Stimulated activated CD4-positive, alpha-beta T cell treated with anti-CD3 and anti-CD28 coated beads, Interleukin-2, amount 100 ng/mL, for 24 hours (primary cell): ENCODE measurements around the gene SLC1A6.
"Not testable (repeated sequence)": the region's sequence is repeated elsewhere in the genome, so short reads cannot be mapped to it uniquely, and the experiment has no call there.

Source experiments
- DNase-seq, 2 donors: peaks; one replicate each; pipeline ENCODE4 v3.0.0-alpha.2; 2020

The SLC1A6 gene

DNA sequence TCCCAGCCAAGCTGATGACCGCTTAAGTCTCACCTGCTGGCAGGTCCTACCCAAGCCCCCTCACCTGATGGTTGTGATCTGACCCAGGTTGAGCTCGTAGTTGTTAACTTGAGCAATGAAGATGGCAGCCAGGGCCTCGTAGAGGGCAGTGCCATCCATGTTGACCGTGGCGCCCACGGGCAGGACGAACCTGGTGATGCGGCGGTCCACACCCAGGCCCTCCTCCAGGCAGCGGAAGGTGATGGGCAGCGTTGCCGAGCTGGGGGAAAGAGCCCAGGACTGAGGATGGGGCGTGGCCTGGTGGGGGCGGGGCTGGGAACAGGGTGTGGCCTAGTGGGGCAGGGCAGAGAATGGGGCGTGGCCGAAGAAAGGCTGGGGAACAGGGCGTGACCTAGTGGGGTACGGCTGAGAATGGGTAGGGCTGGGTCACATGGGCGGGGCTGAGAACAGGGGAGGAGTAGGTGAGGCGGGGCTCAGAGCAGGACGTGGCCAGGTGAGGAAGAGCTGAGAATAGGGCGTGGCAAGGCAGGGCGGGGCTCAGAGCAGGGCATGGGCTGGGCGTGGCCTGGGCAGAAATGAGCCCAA, 25.5 kb downstream of the SLC1A6 start:
- DNase-seq, result peak in 1 of 2 donors; percentile 16

DNA sequence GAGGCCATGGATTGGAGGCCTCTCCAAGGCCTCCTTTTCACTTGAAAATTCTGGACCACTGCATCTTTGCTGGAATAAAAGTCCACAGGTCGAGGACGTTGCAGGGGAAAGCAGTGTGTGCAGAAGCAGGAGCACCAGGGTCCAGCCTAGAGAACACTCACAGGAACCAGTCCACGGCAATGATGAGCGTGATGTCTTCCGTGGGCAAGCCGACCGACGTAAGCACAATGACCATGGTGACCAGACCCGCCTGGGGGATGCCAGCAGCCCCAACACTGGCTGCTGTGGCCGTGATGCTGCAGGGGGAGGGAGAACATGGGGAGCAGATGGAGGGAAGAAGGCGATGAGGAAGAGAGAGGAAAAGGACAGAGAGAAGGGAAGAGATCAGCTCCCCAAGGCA, 26.9 kb downstream of the SLC1A6 start:
- no peak for DNase-seq

DNA sequence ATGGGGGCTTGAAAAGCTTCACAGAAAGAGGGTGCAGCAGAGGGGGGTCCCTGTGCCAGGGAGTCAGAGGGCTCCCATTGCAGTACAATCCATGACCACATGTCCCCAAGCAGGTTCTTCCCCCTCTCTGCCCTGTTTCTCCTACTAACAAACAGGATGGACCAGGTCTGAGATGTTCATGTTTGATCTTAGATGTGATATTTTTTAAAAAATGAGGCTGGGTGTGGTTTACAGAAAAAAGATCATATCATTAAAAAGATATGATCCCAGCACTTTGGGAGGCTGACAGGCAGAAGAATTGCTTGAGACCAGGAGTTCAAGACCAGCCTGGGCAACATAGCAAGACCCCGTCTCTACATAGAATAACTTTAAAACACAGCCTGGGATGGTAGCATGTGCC, 29.2 kb downstream of the SLC1A6 start:
- no peak for DNase-seq

DNA sequence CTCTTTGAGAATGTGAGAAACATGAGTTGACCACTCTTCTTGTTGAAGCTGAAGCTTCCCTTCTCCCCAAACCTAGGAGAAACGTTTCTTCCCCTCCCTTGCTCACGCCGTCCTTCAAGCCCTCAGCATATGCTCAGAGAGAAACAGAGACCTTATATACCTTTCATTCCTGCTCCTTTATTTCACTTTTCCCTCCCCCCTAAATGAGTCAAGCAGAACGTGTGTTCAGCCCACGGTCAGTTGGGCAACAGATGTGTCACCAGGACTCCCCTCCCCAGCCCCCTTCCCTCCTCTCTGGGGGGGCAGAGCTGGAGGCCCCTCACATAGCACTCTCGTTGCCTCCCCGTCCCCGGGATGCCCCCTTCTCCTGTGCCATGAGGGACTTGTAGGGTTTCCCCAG, 29.8 kb downstream of the SLC1A6 start:
- no peak for DNase-seq

DNA sequence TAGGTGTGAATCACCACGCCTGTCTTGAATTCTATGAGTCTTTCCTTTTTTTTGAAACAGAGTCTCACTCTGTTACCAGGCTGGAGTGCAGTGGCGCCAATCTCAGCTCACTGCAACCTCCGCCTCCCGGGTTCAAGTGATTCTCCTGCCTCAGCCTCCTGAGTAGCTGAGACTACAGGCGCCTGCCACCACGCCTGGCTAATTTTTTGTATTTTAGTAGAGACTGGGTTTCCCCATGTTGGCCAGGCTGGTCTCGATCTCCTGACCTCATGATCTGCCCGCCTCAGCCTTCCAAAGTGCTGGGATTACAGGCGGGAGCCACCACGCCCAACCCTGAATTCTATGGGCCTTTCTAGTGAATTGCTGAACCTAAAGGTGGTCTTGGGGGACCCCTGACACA, 30.3 kb downstream of the SLC1A6 start:
- DNase-seq, result not testable (repeated sequence)

DNA sequence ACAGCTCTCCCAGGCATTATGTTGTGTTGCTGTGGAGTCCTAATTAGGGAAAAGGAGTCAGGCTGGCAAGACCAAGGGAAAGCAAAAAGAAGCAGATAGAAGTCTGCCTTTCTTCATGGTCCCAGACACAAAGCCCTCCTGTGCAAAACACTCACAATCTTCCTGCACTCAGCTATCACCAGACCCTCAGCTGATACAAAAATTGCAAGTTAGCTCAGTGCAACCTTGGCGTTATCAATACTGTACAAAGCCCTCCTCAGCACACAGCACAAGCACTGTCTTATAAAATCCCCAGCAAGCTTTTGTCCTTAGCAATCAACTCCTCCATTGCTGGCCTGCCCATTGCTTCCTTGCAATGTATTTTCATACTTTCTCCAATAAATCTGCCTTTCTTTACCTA, 35.2 kb downstream of the SLC1A6 start:
- DNase-seq, result no peak

DNA sequence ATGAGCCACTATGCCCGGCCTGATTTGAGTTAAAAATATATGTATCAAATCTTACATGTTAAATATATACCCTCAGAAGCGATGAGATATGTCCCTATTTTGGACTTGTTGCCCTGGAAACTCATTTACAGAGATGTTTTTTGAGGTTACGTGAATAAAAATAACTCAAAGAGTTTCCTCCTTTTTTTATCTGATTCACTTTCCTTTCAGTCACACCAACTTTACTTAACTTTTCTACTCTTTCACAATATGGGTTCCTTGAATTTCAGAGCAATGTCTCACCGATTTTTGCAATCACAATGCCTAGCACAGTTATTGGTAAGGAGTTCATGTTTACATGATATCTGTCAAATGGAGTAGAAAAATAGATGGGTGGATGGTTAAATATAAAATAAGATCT, 36.1 kb downstream of the SLC1A6 start:
- DNase-seq, result no peak

DNA sequence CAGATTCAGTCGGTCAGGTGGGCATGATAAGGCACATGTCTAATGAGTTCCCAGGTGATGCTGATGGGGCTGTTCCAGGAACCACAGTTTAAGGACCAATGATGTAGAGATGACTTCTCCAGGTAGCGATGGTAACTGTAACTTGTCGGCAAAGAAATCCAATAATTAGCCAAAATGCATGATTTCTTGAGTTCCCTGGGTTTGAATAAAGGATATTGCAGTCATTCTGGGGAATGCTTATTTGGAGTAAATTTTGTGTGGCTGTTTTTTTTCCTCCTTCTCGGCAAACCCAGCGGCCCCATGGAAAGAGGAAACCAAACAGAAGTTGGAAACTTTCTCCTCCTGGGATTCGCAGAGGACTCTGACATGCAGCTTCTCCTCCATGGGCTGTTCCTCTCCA, 38.5 kb downstream of the SLC1A6 start, which contains the start of gene OR7C2:
Gene OR7C2 (plus strand): TSS at position 301 of the 400 bp plus-strand sequence. CDS start 0 bp downstream, at position 301.
- no peak for DNase-seq

DNA sequence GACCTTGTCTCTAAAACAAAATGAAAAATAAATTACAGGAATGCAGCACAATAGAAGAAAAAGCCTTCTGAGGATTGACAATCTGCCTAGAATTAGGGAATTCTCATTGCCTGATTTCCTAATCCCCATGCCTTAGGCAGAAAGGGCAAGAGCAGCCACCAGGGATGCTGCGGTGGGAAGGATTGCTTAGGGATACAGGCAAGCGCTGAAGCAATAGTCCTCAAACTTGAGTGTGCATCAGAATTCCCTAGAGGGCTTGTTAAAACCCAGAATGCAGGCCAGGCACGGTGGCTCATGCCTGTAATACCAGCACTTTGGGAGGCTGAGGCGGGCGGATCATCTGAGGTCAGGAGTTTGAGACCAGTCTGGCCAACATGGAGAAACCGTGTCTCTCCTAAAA, 39.4 kb downstream of the SLC1A6 start:
- no peak for DNase-seq

DNA sequence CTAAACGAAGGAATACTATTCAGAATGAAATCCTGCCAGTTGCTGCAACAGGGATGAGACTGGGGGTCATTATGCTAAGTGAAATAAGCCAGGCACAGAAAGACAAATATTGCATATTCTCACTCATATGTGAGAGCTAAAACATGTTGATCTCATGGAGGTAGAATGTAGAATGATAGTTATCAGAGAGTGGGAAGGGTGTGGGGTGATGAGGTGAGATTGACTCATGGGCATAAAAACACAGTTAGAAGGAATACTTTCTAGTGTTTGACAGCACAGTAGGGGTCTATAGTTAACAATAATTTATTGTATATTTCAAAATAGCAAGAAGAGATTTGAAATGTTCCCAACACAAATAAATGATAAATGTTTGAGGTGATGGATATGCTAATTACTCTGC, 46.2 kb downstream of the SLC1A6 start:
- no peak for DNase-seq

DNA sequence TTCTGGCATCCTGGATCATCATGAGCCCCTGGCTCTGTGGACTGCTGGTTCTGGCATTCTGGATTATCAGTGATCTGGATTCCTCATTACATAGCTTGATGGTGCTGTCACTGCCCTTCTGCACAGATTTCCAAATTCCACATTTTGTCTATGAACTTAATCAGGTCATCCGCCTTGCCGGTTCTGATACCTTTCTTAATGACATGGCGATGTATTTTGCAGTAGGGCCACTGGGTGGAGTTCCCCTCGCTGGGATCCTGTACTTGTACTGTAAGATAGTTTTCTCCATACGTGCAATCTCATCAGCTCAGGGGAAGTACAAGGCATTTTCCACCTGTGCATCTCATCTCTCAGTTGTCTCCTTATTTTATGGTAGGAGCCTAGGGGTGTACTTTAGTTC, 62.8 kb downstream of the SLC1A6 start:
- no peak for DNase-seq

DNA sequence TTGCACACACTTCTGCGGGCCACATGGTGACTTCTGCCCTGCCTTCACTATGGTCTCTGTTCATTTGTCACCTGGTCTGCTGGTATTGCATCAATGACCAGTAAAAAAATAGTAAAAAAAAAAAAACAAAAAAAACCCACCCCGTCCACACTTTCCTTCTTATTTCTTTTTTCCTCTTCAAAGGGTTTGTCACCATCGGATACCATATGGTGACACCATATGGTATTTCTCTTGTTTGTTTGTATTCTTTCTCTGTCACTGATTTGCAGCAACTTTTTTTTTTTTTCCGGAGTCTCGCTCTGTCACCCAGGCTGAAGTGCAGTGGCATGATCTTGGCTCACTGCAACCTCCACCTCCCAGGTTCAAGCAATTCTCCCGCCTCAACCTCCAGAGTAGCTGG, 64.5 kb downstream of the SLC1A6 start:
- no peak for DNase-seq

DNA sequence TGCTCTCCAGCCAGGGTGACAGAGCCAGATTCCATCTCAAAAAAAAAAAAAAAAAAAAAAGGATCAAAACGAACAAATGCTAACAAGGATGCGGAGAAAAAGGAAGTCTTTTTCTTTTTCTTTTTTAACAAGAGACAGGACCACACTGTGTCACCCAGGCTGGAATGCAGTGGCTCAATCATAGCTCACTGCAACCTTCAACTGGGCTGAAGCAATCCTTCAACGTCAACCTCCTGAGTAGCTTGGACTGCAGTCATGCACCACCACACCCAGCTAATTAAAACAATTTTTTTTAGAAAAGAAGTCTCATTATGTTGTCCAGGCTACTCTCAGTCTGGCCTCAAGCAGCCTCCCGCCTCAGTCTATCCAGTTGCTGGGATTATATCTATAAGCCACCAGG, 73.0 kb downstream of the SLC1A6 start:
- DNase-seq, result no peak

DNA sequence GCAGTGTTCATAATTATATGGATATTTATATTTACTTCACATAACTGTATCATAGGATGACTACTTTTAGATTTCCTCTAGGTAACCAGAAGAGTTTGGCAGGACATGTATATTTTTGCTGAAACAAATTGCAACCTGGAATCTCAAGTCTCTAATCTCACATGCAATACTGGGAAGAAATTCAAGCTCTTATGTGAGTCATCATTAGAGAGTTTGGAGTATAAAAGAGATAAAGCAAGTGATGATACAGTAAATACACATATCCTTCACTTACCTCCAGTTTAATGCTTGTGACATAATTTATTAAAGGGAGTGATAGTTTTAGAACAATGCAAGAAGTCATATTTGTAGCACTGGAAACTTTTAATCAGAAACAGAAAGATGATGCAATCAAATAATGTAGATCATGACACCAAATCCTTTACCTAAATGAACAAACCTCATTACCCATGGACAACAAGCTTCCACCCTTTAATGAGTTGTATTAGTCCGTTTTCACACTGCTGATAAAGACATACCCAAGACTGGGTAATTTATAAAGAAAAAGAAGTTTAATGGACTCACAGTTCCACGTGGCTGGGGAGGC, 77.9 kb downstream of the SLC1A6 start:
- no peak for DNase-seq
